Kidney glomerular epithelial cell (primary cell): ENCODE results near the gene UBA3.

Experiments used
- DNase-seq: peaks from one replicate; lab custom pipeline; 2025; lab: John Stamatoyannopoulos, UW

Gene UBA3

GRCh38 chr3:69012100-69012799, 67.9 kb downstream of the UBA3 start:
- no peak for DNase-seq

DNA sequence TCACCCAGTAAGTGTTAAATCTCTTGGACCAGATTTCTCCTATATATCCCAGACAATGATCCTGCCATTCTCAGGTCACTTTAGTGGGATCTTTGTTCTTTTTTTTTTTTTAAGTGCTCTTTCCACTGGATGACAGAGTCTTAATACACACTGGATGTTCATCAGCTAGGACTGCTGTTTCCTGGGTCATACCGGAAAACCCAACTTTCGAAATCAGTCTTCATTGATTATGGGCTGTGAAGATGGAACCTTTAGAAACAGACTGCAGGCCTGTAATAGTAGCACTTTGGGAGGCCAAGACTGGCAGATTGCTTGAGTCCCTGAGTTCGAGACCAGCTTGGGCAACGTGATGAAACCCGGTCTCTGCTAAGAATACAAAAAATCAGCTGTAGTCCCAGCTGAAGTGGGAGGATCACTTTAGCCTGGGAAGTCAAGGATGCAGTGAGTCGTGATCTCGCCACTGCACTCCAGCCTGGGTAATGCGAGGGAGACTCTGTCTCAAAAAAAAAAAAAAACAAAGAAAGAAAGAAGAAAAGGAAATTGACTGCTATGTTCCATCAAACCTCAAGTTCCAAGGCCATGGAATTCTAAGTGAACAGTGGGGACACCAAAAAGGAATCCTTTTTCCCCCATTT, 69.0 kb downstream of the UBA3 start:
- DNase-seq, result peak; percentile 7

- peak; percentile 39 for DNase-seq
Measured at GRCh38 chr3:69009559-69010410, 70.4 kb downstream of the UBA3 start.

- DNase-seq, result no peak
Measured at GRCh38 chr3:69008980-69009379, 71.2 kb downstream of the UBA3 start.

DNA sequence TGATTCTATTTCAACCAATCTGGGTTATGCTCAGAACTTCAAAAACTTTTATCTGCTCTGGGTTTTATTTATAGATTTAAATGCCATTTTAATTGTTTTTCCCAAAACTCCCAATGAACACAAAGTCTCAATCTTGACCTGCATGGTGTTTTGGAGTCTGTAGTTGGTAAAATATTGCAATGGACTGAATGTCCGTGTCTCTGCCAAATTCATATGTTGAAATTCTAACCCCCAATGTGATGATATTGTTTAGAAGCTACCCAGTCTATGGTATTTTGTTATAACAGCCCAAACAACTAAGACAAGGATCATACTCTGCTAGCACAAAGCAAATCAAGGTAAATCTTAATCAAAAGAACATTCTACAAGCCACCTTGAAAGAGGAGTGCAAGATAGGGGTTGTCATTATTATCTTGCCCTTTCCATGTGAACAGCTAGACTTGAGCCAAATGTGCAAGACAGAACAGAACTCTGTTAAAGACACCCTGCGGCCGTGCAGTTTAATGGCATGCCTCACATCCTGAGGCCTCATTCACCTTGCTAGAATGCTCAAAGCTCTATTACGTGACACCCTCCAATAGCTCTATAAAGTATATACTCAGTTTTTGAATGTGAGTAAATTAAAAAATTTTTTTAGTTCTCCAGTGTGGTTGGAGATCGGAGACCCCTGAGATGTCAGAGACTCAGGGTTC, 74.2 kb downstream of the UBA3 start:
- no peak for DNase-seq

DNA sequence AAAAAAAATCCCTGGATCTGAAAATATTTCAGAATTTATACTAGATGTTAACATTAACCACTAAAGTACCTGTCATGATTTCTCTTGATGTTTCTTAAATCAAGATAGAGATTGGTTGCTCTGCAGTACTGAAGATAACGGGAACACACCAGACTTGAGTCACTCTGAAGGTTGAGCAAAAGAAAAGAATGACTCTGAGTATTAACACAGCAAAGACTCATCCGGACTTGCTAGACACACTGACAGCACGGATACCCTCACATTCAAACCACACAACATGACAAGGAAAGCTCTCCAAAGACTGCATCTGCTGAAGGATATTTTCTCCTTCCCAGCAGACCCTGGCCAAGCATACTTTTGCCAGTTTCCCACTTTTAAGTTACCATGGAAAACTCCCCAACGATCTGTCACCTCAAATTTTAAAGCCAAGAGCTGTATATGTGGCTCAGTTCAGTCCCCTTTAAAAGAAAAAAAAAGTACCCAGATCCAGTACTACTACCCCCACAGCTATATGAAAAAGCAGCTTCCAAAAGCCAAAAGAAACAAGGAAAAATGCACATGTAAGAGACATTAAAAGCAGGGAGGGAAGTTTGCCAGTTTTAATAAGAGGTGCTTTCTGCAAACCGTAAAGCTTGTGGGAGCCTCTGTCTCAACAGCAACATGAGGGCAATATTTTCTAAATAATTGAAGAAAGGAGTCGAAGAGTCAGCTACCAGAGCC, 74.9 kb downstream of the UBA3 start:
- no peak for DNase-seq
